Measurements from ENCODE around the gene IQCH.

DNA sequence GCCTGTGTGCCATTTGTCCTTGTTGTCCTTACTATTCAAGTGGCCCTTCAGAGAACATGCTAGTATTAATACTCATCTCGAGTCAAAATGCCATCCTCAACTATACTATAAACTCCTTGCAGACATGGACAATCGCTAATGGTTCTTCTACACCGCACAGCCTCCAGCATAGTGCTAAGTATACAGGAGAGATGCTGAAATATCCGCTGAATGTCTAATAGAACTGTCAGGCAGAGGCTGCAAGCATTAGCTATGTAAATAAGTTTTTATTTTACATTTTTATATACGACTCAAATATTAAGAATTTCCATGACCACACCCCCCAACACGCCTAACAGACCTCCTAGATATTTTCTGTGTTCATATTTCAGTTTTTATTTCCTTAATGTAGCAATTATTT is 39.5 kb upstream of the IQCH start:
- TF ChIP-seq, protein P1, sequence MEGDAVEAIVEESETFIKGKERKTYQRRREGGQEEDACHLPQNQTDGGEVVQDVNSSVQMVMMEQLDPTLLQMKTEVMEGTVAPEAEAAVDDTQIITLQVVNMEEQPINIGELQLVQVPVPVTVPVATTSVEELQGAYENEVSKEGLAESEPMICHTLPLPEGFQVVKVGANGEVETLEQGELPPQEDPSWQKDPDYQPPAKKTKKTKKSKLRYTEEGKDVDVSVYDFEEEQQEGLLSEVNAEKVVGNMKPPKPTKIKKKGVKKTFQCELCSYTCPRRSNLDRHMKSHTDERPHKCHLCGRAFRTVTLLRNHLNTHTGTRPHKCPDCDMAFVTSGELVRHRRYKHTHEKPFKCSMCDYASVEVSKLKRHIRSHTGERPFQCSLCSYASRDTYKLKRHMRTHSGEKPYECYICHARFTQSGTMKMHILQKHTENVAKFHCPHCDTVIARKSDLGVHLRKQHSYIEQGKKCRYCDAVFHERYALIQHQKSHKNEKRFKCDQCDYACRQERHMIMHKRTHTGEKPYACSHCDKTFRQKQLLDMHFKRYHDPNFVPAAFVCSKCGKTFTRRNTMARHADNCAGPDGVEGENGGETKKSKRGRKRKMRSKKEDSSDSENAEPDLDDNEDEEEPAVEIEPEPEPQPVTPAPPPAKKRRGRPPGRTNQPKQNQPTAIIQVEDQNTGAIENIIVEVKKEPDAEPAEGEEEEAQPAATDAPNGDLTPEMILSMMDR (conservative IDR thresholded peaks at IDR 0.05), result no peak
- no peak for TF ChIP-seq ZFX (IDR thresholded peaks at IDR 0.05)
